Astrocyte of the cerebellum (primary cell): ENCODE results near the gene NR3C1.
"Not testable (repeated sequence)": the region's sequence is repeated elsewhere in the genome, so short reads cannot be mapped to it uniquely, and the experiment has no call there.

ENCODE experiments used
- DNase-seq: peaks from one replicate; pipeline ENCODE4 v3.0.0-alpha.2; 2011; ENCODE audit warnings: low read depth
- H3K4me3 ChIP-seq: 2 replicates; pipeline ENCODE4 v1.5.1; 2011; ENCODE audit warnings: mild to moderate bottlenecking, low read depth, low read length, moderate library complexity
- CTCF ChIP-seq: IDR thresholded peaks from 2 replicates; pipeline ENCODE4 v1.5.1; 2012; ENCODE audit warnings: low read length, low read depth, moderate library complexity, mild to moderate bottlenecking; ENCODE audit errors: missing control alignments
- in situ Hi-C: cut with HindIII; loops from 2 replicates; pipeline ENCODE4 v1.10.0; 2017; ENCODE audit warnings: low sequenced_read_pairs

NR3C1 gene

GRCh38 chr5:143334903-143335302, 68.6 kb downstream of the NR3C1 start:
- no peak for TF ChIP-seq CTCF
- in situ Hi-C loops = no loop called here
- no peak overlapping the region for H3K4me3 ChIP-seq
- DNase-seq = no peak

GRCh38 chr5:143334380-143334779, 69.1 kb downstream of the NR3C1 start:
- in situ Hi-C loops, H3K4me3 ChIP-seq, DNase-seq: not testable (repeated sequence)

- no peak overlapping the region for H3K4me3 ChIP-seq
- TF ChIP-seq CTCF = no peak
- no peak for DNase-seq
- in situ Hi-C loops = no loop called here
Observed at GRCh38 chr5:143331956-143332355, 71.5 kb downstream of the NR3C1 start.

- TF ChIP-seq CTCF = no peak
- in situ Hi-C loops = no loop called here
- H3K4me3 ChIP-seq = no peak overlapping the region
- no peak for DNase-seq
Observed at GRCh38 chr5:143329843-143330242, 73.6 kb downstream of the NR3C1 start.

- TF ChIP-seq CTCF = no peak
- in situ Hi-C loops = no loop called here
- no peak overlapping the region for H3K4me3 ChIP-seq
- no peak for DNase-seq
Observed at GRCh38 chr5:143328589-143329220, 74.8 kb downstream of the NR3C1 start.

- DNase-seq, in situ Hi-C loops, H3K4me3 ChIP-seq: not testable (repeated sequence)
Observed at GRCh38 chr5:143325086-143325485, 78.4 kb downstream of the NR3C1 start.

- DNase-seq, in situ Hi-C loops: not testable (repeated sequence)
Observed at GRCh38 chr5:143322931-143323630, 80.4 kb downstream of the NR3C1 start.

GRCh38 chr5:143322176-143322575, 81.3 kb downstream of the NR3C1 start:
- H3K4me3 ChIP-seq = no peak overlapping the region
- TF ChIP-seq CTCF = no peak
- in situ Hi-C loops = no loop called here
- DNase-seq = no peak

More at GRCh38 chr5:143322931-143323630, 80.4 kb downstream of the NR3C1 start:
- not testable (repeated sequence) for H3K4me3 ChIP-seq
